Measurements from ENCODE around the gene KANSL1.
A peak's percentile ranks its signal among the peaks of the same experiment; 100 is the strongest.
"Not testable (repeated sequence)": the region's sequence is repeated elsewhere in the genome, so short reads cannot be mapped to it uniquely, and the experiment has no call there.

KANSL1 gene

DNA sequence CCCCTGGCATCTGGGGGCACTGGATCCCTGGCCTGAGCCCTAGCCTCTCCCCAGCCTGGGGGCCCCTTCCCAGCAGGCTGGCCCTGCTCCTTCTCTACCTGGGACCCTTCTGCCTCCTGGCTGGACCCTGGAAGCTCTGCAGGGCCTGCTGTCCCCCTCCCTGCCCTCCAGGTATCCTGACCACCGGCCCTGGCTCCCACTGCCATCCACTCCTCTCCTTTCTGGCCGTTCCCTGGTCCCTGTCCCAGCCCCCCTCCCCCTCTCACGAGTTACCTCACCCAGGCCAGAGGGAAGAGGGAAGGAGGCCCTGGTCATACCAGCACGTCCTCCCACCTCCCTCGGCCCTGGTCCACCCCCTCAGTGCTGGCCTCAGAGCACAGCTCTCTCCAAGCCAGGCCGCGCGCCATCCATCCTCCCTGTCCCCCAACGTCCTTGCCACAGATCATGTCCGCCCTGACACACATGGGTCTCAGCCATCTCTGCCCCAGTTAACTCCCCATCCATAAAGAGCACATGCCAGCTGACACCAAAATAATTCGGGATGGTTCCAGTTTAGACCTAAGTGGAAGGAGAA, 180.6 kb downstream of the KANSL1 start:
- no peak for DNase-seq

DNA sequence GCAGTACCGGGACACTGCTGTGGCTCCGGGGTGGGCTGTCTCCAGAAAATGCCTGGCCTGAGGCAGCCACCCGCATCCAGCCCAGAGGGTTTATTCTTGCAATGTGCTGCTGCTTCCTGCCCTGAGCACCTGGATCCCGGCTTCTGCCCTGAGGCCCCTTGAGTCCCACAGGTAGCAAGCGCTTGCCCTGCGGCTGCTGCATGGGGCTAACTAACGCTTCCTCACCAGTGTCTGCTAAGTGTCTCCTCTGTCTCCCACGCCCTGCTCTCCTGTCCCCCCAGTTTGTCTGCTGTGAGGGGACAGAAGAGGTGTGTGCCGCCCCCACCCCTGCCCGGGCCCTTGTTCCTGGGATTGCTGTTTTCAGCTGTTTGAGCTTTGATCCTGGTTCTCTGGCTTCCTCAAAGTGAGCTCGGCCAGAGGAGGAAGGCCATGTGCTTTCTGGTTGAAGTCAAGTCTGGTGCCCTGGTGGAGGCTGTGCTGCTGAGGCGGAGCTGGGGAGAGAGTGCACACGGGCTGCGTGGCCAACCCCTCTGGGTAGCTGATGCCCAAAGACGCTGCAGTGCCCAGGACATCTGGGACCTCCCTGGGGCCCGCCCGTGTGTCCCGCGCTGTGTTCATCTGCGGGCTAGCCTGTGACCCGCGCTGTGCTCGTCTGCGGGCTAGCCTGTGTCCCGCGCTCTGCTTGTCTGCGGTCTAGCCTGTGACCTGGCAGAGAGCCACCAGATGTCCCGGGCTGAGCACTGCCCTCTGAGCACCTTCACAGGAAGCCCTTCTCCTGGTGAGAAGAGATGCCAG, 181.3 kb downstream of the KANSL1 start:
- DNase-seq, result no peak

DNA sequence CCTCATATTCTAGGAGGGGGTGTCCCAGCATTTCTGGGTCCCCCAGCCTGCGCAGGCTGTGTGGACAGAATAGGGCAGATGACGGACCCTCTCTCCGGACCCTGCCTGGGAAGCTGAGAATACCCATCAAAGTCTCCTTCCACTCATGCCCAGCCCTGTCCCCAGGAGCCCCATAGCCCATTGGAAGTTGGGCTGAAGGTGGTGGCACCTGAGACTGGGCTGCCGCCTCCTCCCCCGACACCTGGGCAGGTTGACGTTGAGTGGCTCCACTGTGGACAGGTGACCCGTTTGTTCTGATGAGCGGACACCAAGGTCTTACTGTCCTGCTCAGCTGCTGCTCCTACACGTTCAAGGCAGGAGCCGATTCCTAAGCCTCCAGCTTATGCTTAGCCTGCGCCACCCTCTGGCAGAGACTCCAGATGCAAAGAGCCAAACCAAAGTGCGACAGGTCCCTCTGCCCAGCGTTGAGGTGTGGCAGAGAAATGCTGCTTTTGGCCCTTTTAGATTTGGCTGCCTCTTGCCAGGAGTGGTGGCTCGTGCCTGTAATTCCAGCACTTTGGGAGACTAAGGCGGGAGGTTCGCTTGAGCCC, 182.5 kb downstream of the KANSL1 start:
- DNase-seq, result no peak

DNA sequence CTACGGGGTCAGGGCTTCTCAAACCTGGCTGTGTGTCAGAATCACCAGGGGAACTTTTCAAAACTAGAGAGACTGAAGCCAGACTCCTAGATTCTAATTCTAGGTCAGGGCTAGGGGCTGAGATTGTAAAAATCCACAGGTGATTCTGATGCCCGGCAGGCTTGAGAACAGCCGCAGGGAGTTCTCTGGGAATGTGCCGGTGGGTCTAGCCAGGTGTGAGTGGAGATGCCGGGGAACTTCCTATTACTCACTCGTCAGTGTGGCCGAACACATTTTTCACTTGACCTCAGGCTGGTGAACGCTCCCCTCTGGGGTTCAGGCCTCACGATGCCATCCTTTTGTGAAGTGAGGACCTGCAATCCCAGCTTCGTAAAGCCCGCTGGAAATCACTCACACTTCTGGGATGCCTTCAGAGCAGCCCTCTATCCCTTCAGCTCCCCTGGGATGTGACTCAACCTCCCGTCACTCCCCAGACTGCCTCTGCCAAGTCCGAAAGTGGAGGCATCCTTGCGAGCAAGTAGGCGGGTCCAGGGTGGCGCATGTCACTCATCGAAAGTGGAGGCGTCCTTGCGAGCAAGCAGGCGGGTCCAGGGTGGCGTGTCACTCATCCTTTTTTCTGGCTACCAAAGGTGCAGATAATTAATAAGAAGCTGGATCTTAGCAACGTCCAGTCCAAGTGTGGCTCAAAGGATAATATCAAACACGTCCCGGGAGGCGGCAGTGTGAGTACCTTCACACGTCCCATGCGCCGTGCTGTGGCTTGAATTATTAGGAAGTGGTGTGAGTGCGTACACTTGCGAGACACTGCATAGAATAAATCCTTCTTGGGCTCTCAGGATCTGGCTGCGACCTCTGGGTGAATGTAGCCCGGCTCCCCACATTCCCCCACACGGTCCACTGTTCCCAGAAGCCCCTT, 183.3 kb downstream of the KANSL1 start:
- DNase-seq, result no peak

DNA sequence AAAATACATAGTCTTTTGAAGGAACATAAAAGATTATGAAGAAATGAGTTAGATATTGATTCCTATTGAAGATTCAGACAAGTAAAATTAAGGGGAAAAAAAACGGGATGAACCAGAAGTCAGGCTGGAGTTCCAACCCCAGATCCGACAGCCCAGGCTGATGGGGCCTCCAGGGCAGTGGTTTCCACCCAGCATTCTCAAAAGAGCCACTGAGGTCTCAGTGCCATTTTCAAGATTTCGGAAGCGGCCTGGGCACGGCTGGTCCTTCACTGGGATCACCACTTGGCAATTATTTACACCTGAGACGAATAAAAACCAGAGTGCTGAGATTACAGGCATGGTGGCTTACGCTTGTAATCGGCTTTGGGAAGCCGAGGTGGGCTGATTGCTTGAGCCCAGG, 184.6 kb downstream of the KANSL1 start:
- DNase-seq, result no peak

DNA sequence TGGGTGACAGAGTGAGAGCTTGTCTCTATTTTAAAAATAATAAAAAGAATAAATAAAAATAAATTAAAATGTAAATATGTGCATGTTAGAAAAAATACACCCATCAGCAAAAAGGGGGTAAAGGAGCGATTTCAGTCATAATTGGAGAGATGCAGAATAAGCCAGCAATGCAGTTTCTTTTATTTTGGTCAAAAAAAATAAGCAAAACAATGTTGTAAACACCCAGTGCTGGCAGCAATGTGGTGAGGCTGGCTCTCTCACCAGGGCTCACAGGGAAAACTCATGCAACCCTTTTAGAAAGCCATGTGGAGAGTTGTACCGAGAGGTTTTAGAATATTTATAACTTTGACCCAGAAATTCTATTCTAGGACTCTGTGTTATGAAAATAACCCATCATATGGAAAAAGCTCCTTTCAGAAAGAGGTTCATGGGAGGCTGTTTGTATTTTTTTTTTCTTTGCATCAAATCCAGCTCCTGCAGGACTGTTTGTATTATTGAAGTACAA, 185.7 kb downstream of the KANSL1 start:
- DNase-seq, result no peak

DNA sequence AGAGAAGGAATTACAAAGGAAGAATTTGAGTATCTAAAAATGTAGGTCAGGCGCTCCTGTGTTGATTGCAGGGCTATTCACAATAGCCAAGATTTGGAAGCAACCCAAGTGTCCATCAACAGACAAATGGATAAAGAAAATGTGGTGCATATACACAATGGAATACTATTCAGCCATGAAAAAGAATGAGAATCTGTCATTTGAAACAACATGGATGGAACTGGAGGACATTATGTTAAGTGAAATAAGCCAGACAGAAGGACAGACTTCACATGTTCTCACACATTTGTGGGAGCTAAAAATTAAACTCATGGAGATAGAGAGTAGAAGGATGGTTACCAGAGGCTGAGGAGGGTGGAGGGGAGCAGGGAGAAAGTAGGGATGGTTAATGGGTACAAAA, 187.1 kb downstream of the KANSL1 start:
- not testable (repeated sequence) for DNase-seq

DNA sequence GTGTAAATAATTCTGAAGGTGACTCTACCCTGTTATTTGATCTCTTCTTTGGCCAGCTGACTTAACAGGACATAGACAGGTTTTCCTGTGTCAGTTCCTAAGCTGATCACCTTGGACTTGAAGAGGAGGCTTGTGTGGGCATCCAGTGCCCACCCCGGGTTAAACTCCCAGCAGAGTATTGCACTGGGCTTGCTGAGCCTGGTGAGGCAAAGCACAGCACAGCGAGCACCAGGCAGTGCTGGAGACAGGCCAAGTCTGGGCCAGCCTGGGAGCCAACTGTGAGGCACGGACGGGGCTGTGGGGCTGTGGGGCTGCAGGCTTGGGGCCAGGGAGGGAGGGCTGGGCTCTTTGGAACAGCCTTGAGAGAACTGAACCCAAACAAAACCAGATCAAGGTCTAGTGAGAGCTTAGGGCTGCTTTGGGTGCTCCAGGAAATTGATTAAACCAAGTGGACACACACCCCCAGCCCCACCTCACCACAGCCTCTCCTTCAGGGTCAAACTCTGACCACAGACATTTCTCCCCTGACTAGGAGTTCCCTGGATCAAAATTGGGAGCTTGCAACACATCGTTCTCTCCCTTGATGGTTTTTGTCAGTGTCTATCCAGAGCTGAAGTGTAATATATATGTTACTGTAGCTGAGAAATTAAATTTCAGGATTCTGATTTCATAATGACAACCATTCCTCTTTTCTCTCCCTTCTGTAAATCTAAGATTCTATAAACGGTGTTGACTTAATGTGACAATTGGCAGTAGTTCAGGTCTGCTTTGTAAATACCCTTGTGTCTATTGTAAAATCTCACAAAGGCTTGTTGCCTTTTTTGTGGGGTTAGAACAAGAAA, 189.1 kb downstream of the KANSL1 start:
- peak; percentile 37 for DNase-seq

DNA sequence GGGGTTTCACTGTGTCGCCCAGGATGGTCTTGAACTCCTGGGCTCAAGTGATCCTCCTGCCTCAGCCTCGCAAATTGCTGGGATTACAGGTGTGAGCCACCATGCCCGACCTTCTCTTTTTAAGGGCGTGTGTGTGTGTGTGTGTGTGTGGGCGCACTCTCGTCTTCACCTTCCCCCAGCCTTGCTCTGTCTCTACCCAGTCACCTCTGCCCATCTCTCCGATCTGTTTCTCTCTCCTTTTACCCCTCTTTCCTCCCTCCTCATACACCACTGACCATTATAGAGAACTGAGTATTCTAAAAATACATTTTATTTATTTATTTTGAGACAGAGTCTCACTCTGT, 190.3 kb downstream of the KANSL1 start:
- DNase-seq, result no peak

DNA sequence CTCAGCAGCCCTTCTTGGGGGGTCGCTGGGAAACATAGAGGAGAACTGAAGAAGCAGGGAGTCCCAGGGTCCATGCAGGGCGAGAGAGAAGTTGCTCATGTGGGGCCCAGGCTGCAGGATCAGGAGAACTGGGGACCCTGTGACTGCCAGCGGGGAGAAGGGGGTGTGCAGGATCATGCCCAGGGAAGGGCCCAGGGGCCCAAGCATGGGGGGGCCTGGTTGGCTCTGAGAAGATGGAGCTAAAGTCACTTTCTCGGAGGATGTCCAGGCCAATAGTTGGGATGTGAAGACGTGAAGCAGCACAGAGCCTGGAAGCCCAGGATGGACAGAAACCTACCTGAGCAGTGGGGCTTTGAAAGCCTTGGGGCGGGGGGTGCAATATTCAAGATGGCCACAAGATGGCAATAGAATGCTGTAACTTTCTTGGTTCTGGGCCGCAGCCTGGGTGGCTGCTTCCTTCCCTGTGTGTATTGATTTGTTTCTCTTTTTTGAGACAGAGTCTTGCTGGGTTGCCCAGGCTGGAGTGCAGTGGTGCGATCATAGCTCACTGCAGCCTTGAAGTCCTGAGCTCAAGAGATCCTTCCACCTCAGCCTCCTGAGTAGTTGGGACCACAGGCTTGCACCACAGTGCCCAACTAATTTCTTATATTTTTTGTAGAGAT, 190.8 kb downstream of the KANSL1 start:
- peak; percentile 63 for DNase-seq

DNA sequence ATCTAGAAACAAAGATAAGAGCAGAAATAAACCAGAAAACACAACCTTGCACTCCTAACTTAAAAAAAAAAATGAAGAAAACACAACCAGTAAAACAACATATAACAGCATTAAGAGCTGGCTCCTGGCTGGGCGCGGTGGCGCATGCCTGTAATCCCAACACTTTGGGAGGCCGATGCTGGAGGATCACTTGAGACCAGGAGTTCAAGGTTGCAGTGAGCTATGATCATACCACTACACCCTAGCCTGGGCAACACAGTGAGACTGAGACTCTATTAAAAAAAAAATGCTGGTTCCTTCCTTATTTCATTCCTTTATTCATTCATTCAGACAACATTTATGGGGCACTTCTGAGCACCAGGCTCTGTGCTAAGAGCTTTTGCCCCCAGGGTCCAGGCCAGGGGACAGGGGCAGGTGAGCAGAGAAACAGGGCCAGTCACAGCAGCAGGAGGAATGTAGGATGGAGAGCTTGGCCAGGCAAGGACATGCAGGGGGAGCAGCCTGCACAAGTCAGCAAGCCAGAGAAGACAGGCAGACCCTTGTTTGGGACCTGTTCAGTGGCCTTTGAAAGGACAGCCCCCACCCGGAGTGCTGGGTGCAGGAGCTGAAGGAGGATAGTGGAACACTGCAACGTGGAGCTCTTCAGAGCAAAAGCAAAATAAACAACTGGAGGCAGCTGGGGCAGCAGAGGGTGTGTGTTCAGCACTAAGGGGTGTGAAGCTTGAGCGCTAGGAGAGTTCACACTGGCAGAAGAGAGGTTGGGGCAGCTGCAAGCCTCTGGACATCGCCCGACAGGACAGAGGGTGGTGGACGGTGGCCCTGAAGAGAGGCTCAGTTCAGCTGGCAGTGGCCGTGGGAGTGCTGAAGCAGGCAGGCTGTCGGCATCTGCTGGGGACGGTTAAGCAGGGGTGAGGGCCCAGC, 191.6 kb downstream of the KANSL1 start:
- no peak for DNase-seq

DNA sequence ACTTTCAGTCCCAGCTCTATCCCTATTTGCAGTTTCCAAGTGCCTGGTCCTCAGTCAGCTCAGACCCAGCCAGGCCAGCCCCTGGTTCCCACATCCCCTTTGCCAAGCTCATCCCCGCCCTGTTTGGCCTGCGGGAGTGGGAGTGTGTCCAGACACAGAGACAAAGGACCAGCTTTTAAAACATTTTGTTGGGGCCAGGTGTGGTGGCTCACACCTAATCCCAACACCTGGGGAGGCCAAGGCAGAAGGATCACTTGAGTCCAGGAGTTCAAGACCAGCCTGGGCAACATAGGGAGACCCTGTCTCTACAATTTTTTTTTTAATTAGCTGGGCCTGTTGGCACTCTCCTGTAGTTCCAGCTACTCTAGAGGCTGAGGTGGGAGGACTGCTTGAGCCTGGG, 192.5 kb downstream of the KANSL1 start:
- no peak for DNase-seq

DNA sequence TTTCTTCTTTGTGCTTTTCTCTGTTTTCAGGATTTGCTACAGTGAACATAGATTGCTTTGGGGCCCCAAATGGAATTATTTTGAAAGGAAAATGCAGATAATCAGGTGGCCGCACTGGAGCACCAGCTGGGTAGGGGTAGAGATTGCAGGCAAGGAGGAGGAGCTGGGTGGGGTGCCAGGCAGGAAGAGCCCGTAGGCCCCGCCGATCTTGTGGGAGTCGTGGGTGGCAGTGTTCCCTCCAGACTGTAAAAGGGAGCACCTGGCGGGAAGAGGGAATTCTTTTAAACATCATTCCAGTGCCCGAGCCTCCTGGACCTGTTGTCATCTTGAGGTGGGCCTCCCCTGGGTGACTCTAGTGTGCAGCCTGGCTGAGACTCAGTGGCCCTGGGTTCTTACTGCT, 192.9 kb downstream of the KANSL1 start:
- no peak for DNase-seq

DNA sequence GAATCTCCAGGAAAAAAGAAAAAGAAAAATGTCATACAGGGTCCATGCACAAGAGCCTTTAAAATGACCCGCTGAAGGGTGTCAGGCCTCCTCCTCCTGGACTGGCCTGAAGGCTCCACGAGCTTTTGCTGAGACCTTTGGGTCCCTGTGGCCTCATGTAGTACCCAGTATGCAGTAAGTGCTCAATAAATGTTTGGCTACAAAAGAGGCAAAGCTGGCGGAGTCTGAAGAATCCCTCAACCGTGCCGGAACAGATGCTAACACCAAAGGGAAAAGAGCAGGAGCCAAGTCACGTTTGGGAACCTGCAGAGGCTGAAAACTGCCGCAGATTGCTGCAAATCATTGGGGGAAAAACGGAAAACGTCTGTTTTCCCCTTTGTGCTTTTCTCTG, 193.3 kb downstream of the KANSL1 start:
- DNase-seq, result no peak

DNA sequence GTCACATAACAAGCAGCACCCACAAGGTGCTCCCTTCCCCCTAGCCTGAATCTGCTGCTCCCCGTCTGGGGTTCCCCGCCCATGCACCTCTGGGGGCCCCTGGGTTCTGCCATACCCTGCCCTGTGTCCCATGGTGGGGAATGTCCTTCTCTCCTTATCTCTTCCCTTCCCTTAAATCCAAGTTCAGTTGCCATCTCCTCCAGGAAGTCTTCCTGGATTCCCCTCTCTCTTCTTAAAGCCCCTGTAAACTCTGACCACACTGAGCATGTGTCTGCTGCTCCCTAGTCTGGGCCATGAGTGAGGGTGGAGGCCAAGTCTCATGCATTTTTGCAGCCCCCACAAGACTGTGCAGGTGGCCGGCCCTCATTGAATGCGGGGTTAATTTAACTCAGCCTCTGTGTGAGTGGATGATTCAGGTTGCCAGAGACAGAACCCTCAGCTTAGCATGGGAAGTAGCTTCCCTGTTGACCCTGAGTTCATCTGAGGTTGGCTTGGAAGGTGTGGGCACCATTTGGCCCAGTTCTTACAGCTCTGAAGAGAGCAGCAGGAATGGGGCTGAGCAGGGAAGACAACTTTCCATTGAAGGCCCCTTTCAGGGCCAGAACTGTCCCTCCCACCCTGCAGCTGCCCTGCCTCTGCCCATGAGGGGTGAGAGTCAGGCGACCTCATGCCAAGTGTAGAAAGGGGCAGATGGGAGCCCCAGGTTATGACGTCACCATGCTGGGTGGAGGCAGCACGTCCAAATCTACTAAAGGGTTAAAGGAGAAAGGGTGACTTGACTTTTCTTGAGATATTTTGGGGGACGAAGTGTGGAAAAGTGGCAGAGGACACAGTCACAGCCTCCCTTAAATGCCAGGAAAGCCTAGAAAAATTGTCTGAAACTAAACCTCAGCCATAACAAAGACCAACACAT, 194.0 kb downstream of the KANSL1 start, which contains the start of gene STH:
STH (plus strand) TSS at position 264 of the 913 bp plus-strand sequence; CDS start at position 294, 30 bp downstream.
- no peak for DNase-seq

DNA sequence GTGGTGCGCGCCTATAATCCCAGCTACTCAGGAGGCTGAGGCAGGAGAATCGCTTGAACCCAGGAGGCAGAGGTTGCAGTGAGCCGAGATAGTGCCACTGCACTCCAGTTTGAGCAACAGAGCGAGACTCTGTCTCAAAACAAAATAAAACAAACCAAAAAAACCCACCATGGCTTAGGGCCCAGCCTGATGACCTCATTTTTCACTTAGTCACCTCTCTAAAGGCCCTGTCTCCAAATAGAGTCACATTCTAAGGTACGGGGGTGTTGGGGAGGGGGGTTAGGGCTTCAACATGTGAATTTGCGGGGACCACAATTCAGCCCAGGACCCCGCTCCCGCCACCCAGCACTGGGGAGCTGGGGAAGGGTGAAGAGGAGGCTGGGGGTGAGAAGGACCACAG, 195.6 kb downstream of the KANSL1 start:
- DNase-seq, result no peak

DNA sequence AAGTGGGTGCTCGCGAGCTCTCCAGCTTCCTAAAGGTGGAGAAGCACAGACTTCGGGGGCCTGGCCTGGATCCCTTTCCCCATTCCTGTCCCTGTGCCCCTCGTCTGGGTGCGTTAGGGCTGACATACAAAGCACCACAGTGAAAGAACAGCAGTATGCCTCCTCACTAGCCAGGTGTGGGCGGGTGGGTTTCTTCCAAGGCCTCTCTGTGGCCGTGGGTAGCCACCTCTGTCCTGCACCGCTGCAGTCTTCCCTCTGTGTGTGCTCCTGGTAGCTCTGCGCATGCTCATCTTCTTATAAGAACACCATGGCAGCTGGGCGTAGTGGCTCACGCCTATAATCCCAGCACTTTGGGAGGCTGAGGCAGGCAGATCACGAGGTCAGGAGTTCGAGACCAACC, 196.1 kb downstream of the KANSL1 start:
- no peak for DNase-seq

DNA sequence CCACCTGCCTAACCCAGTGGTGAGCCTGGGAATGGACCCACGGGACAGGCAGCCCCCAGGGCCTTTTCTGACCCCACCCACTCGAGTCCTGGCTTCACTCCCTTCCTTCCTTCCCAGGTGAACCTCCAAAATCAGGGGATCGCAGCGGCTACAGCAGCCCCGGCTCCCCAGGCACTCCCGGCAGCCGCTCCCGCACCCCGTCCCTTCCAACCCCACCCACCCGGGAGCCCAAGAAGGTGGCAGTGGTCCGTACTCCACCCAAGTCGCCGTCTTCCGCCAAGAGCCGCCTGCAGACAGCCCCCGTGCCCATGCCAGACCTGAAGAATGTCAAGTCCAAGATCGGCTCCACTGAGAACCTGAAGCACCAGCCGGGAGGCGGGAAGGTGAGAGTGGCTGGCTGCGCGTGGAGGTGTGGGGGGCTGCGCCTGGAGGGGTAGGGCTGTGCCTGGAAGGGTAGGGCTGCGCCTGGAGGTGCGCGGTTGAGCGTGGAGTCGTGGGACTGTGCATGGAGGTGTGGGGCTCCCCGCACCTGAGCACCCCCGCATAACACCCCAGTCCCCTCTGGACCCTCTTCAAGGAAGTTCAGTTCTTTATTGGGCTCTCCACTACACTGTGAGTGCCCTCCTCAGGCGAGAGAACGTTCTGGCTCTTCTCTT, 196.8 kb downstream of the KANSL1 start:
- no peak for DNase-seq
